Measurements from ENCODE around the gene PCYT1A. TPM values are rescaled to one million over a fixed set of nuclear protein-coding genes. Genes with fewer than 3 reads are reported as not detected.

The PCYT1A gene
- total RNA-seq, 1 donor from 2014 or later = 33.9 TPM

- no peak overlapping the region for H3K4me3 Mint-ChIP-seq (ENCODE audit: low read depth)
- no peaks in the 10 kb centered on the region for H3K4me1 Mint-ChIP-seq (ENCODE audit: low read depth)
- H3K36me3 Mint-ChIP-seq (ENCODE audit: insufficient read depth) = no peaks in the 10 kb centered on the region
- peaks cover 10% of the 10 kb centered on the region for H3K27me3 Mint-ChIP-seq
- H3K27ac Mint-ChIP-seq = no peak overlapping the region
- H3K9me3 Mint-ChIP-seq (ENCODE audit: low read depth) = no peaks in the 10 kb centered on the region
- DNase-seq (ENCODE audit: low spot score, unreplicated experiment) = no peak
- no peak for TF ChIP-seq CTCF (IDR thresholded peaks at IDR 0.05; ENCODE audit: unreplicated experiment)
Observed at GRCh38 chr3:196219970-196220311, 67.6 kb downstream of the PCYT1A start.

GRCh38 chr3:196219194-196219969 is 68.1 kb downstream of the PCYT1A start:
- peaks cover 10% of the 10 kb centered on the region for H3K27me3 Mint-ChIP-seq
- H3K36me3 Mint-ChIP-seq (ENCODE audit: insufficient read depth) = no peaks in the 10 kb centered on the region
- no peak overlapping the region for H3K4me3 Mint-ChIP-seq (ENCODE audit: low read depth)
- TF ChIP-seq CTCF (IDR thresholded peaks at IDR 0.05; ENCODE audit: unreplicated experiment) = no peak
- DNase-seq (ENCODE audit: low spot score, unreplicated experiment) = no peak
- H3K9me3 Mint-ChIP-seq (ENCODE audit: low read depth) = no peaks in the 10 kb centered on the region
- no peak overlapping the region for H3K27ac Mint-ChIP-seq
- H3K4me1 Mint-ChIP-seq (ENCODE audit: low read depth) = no peaks in the 10 kb centered on the region

GRCh38 chr3:196218155-196218712 is 69.3 kb downstream of the PCYT1A start:
- Mint-ChIP-seq H3K36me3 (ENCODE audit: insufficient read depth) (no peaks in the 10 kb centered on the region), H3K27ac (no peak overlapping the region), H3K27me3 (peaks cover 15% of the 10 kb centered on the region), H3K4me1 (ENCODE audit: low read depth) (no peaks in the 10 kb centered on the region), H3K4me3 (ENCODE audit: low read depth) (no peak overlapping the region), H3K9me3 (ENCODE audit: low read depth) (no peaks in the 10 kb centered on the region)
- TF ChIP-seq CTCF (IDR thresholded peaks at IDR 0.05; ENCODE audit: unreplicated experiment) = no peak
- DNase-seq (ENCODE audit: low spot score, unreplicated experiment) = no peak

GRCh38 chr3:196217307-196218154 is 70.0 kb downstream of the PCYT1A start:
- no peaks in the 10 kb centered on the region for H3K36me3 Mint-ChIP-seq (ENCODE audit: insufficient read depth)
- no peaks in the 10 kb centered on the region for H3K4me1 Mint-ChIP-seq (ENCODE audit: low read depth)
- H3K9me3 Mint-ChIP-seq (ENCODE audit: low read depth) = no peaks in the 10 kb centered on the region
- no peak overlapping the region for H3K27ac Mint-ChIP-seq
- peaks cover 15% of the 10 kb centered on the region for H3K27me3 Mint-ChIP-seq
- TF ChIP-seq CTCF (IDR thresholded peaks at IDR 0.05; ENCODE audit: unreplicated experiment) = no peak
- no peak overlapping the region for H3K4me3 Mint-ChIP-seq (ENCODE audit: low read depth)
- no peak for DNase-seq (ENCODE audit: low spot score, unreplicated experiment)

GRCh38 chr3:196216681-196217211 is 70.8 kb downstream of the PCYT1A start:
- Mint-ChIP-seq H3K4me3 (ENCODE audit: low read depth) (no peak overlapping the region), H3K27me3 (peaks cover 15% of the 10 kb centered on the region)

More at GRCh38 chr3:196216681-196217211, 70.8 kb downstream of the PCYT1A start:
- H3K9me3 Mint-ChIP-seq (ENCODE audit: low read depth) = no peaks in the 10 kb centered on the region
- H3K4me1 Mint-ChIP-seq (ENCODE audit: low read depth) = no peaks in the 10 kb centered on the region
- no peak for TF ChIP-seq CTCF (IDR thresholded peaks at IDR 0.05; ENCODE audit: unreplicated experiment)
- no peaks in the 10 kb centered on the region for H3K36me3 Mint-ChIP-seq (ENCODE audit: insufficient read depth)
- H3K27ac Mint-ChIP-seq = no peak overlapping the region
- no peak for DNase-seq (ENCODE audit: low spot score, unreplicated experiment)
